Glomerular visceral epithelial cell (primary cell): ENCODE measurements around the gene MAP3K6.

Experiments used
- DNase-seq: peaks from one replicate; pipeline ENCODE4 v3.0.0-alpha.2; 2016; ENCODE audit errors: extremely low spot score

Gene MAP3K6

GRCh38 chr1:27377760-27378495, 11.2 kb upstream of the MAP3K6 start:
- DNase-seq = no peak

GRCh38 chr1:27374362-27375086, 7.8 kb upstream of the MAP3K6 start, which contains the start of gene FCN3:
Gene FCN3 (minus strand): TSS chr1:27374824. CDS start chr1:27374818, 6 bp downstream.
- DNase-seq = no peak

GRCh38 chr1:27372808-27373690, 6.3 kb upstream of the MAP3K6 start:
- no peak for DNase-seq

GRCh38 chr1:27372022-27372807, 5.5 kb upstream of the MAP3K6 start:
- DNase-seq = peak; percentile 41

- no peak for DNase-seq
Measured at GRCh38 chr1:27368869-27369582, 2.3 kb upstream of the MAP3K6 start.

GRCh38 chr1:27367160-27367650, 444 bp upstream of the MAP3K6 start:
- DNase-seq = no peak

GRCh38 chr1:27366113-27366410, 699 bp downstream of the MAP3K6 start:
- peak; percentile 82 for DNase-seq

- DNase-seq = peak; percentile 91
Measured at GRCh38 chr1:27365372-27366112, 1.2 kb downstream of the MAP3K6 start.

- no peak for DNase-seq
Measured at GRCh38 chr1:27364696-27365371, 1.9 kb downstream of the MAP3K6 start.

- no peak for DNase-seq
Measured at GRCh38 chr1:27363766-27364695, 2.7 kb downstream of the MAP3K6 start.

GRCh38 chr1:27361553-27361952, 5.2 kb downstream of the MAP3K6 start:
- DNase-seq = no peak

GRCh38 chr1:27361044-27361402, 5.7 kb downstream of the MAP3K6 start:
- no peak for DNase-seq

- DNase-seq = no peak
Measured at GRCh38 chr1:27360159-27361043, 6.4 kb downstream of the MAP3K6 start.

GRCh38 chr1:27359822-27360158, 7.0 kb downstream of the MAP3K6 start:
- no peak for DNase-seq

- no peak for DNase-seq
Measured at GRCh38 chr1:27358928-27359313, 7.8 kb downstream of the MAP3K6 start.

- no peak for DNase-seq
Measured at GRCh38 chr1:27358038-27358927, 8.5 kb downstream of the MAP3K6 start.
